Measurements from ENCODE around the gene EFNA5.

EFNA5 gene

GRCh38 chr5:107383414-107383813, 287.3 kb downstream of the EFNA5 start:
- DNase-seq: no peak

- DNase-seq: no peak
Measured at GRCh38 chr5:107381189-107381856, 289.4 kb downstream of the EFNA5 start.

- no peak for DNase-seq
Measured at GRCh38 chr5:107380654-107381053, 290.1 kb downstream of the EFNA5 start.

GRCh38 chr5:107378218-107378899, 292.4 kb downstream of the EFNA5 start:
- no peak for DNase-seq

GRCh38 chr5:107377277-107377609, 293.5 kb downstream of the EFNA5 start:
- no peak for DNase-seq

GRCh38 chr5:107376546-107377276, 294.0 kb downstream of the EFNA5 start:
- no peak for DNase-seq

GRCh38 chr5:107373549-107374263, 297.0 kb downstream of the EFNA5 start:
- no peak for DNase-seq

GRCh38 chr5:107372723-107373450, 297.9 kb downstream of the EFNA5 start:
- DNase-seq: no peak

GRCh38 chr5:107370396-107370968, 300.3 kb downstream of the EFNA5 start:
- no peak for DNase-seq

GRCh38 chr5:107369622-107370021, 301.1 kb downstream of the EFNA5 start:
- DNase-seq: no peak

- no peak for DNase-seq
Measured at GRCh38 chr5:107368615-107369014, 302.1 kb downstream of the EFNA5 start.

- DNase-seq: no peak
Measured at GRCh38 chr5:107367939-107368338, 302.8 kb downstream of the EFNA5 start.

GRCh38 chr5:107367480-107367879, 303.3 kb downstream of the EFNA5 start:
- no peak for DNase-seq

GRCh38 chr5:107365320-107366109, 305.2 kb downstream of the EFNA5 start:
- peak; percentile 19 to 37 for DNase-seq

- DNase-seq: no peak
Measured at GRCh38 chr5:107364443-107365319, 306.1 kb downstream of the EFNA5 start.

GRCh38 chr5:107363768-107364167, 307.0 kb downstream of the EFNA5 start:
- no peak for DNase-seq

- peak; percentile 23 to 69 for DNase-seq
Measured at GRCh38 chr5:107361945-107362344, 308.8 kb downstream of the EFNA5 start.

GRCh38 chr5:107359916-107360234, 310.9 kb downstream of the EFNA5 start:
- DNase-seq: no peak

GRCh38 chr5:107359033-107359915, 311.5 kb downstream of the EFNA5 start:
- DNase-seq: no peak

GRCh38 chr5:107356891-107357290, 313.8 kb downstream of the EFNA5 start:
- no peak for DNase-seq

Data from CD4-positive, alpha-beta T cell treated with Interleukin-4 for 1 hour (primary cell).